Gastroesophageal sphincter (tissue), 3 donors: ENCODE results near the gene NEUROD4.

Experiments used
- CTCF ChIP-seq, 4 experiments: fragments of 200-600 bp in 2 of 4; fragments of 450-650 bp in 2 of 4; sonication (generic) in 1 of 4; IDR thresholded peaks; one replicate each; pipeline ENCODE4 v1.5.1; 2017 to 2019; ENCODE audit warnings: antibody characterized with exemption in 4 of 4, mild to moderate bottlenecking in 2 of 4, moderate library complexity in 2 of 4
- POLR2A ChIP-seq, 2 donors: fragments of 450-650 bp; IDR thresholded peaks; one replicate each; pipeline ENCODE4 v1.6.1; 2017; ENCODE audit warnings: antibody characterized with exemption in 2 of 2, mild to moderate bottlenecking in 2 of 2, moderate library complexity in 1 of 2
- POLR2AphosphoS5 ChIP-seq: sonication (generic); formaldehyde crosslinking; IDR thresholded peaks from one replicate; pipeline ENCODE4 v1.6.1; 2017; ENCODE audit warnings: antibody characterized with exemption

- TF ChIP-seq POLR2AphosphoS5 (no peak), POLR2A (IDR thresholded peaks at IDR 0.05) (no peak), CTCF (IDR thresholded peaks at IDR 0.05) (no peak)
Measured at GRCh38 chr12:54973556-54973955, 46.2 kb upstream of the NEUROD4 start.
